GM12864 (cell line): ENCODE measurements around the gene EIF4G2.
"Not testable (repeated sequence)": the region's sequence is repeated elsewhere in the genome, so short reads cannot be mapped to it uniquely, and the experiment has no call there.

ENCODE experiments used
- DNase-seq: peaks from one replicate; pipeline ENCODE4 v3.0.0-alpha.2; 2011; ENCODE audit warnings: low read depth
- H3K4me3 ChIP-seq: 2 replicates; pipeline ENCODE4 v1.5.1; 2011; ENCODE audit warnings: mild to moderate bottlenecking, low read depth, low read length, control low read depth
- CTCF ChIP-seq: IDR thresholded peaks from 2 replicates; pipeline ENCODE4 v1.5.1; 2011; ENCODE audit warnings: low read depth, mild to moderate bottlenecking, moderate library complexity, low read length, control low read depth, inconsistent platforms; ENCODE audit errors: missing control alignments

EIF4G2 gene

GRCh38 chr11:10828402-10828801 is 19.7 kb upstream of the EIF4G2 start:
- DNase-seq = no peak
- no peak for TF ChIP-seq CTCF

GRCh38 chr11:10824888-10825287 is 16.2 kb upstream of the EIF4G2 start:
- no peak overlapping the region for H3K4me3 ChIP-seq
- TF ChIP-seq CTCF = no peak
- DNase-seq = no peak

More at GRCh38 chr11:10828402-10828801, 19.7 kb upstream of the EIF4G2 start:
- H3K4me3 ChIP-seq = no peak overlapping the region

- DNase-seq = no peak
- no peak overlapping the region for H3K4me3 ChIP-seq
- no peak for TF ChIP-seq CTCF
Observed at GRCh38 chr11:10823152-10823579, 14.4 kb upstream of the EIF4G2 start.

GRCh38 chr11:10822491-10822890 is 13.8 kb upstream of the EIF4G2 start:
- H3K4me3 ChIP-seq, DNase-seq: not testable (repeated sequence)

- no peak overlapping the region for H3K4me3 ChIP-seq
- TF ChIP-seq CTCF = no peak
- DNase-seq = no peak
Observed at GRCh38 chr11:10818594-10818993, 9.9 kb upstream of the EIF4G2 start.

GRCh38 chr11:10813945-10814344 is 5.2 kb upstream of the EIF4G2 start:
- H3K4me3 ChIP-seq = no peak overlapping the region
- TF ChIP-seq CTCF = no peak
- no peak for DNase-seq

- no peak for DNase-seq
- peak overlapping the region; percentile 99 for H3K4me3 ChIP-seq
- no peak for TF ChIP-seq CTCF
Observed at GRCh38 chr11:10809373-10810160, 841 bp upstream of the EIF4G2 start.

GRCh38 chr11:10808235-10808552 is 532 bp downstream of the EIF4G2 start:
- TF ChIP-seq CTCF = no peak
- H3K4me3 ChIP-seq = peak overlapping the region; percentile 99
- no peak for DNase-seq
